ENCODE measurements around the gene TMEM59. TPM values are rescaled to one million over a fixed set of nuclear protein-coding genes. Genes with fewer than 3 reads are reported as not detected.
"Not testable (repeated sequence)": the region's sequence is repeated elsewhere in the genome, so short reads cannot be mapped to it uniquely, and the experiment has no call there.

Gene TMEM59
- total and polyA plus RNA-seq, 8 donors = 95.7 to 322 (median 176) TPM

DNA sequence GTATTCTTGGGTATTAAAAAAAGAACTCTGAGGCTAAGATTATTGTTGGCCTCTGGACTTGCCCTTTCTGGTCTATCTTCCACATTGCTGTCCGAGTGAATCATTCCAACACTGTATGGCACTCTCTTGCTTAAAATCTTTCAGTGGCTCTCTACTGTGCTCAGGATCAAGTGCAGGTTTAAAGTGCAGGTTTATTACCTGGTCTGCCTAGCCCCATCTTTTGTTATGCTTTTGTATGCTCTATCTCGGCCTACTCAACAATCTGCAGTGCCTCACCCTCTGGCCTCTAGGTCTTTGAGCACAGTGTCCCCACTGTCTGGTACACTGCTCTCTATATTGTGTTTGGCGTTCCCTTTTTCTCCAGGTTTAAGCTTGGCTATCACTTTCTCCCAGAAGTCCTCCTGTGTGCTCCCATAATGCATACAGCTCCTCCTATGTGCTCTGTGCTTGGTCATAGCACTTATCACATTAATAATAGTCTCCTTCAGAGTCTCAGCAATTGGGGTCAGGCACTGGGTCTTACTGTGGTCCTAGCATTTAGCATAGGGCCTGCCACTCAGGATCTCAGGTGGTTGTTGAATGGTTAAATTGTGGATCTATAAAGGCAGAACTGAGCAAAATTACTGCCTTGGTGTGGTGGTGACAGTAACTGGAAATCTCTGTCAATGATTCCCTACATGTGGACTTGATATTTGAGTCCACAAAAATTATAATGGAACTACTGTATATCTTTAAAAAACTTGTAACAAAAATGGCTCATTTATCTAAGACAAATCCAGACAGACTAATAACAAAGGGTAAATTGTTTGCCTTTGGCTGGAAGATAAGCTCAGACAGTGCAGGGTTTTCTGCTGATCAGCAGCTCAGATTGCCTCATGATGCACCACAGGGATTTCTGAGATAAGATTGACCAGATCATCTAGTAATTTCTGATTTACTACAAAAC lies 24.4 kb downstream of the TMEM59 start:
- peaks cover 0 to 8% (median 0%) of the 10 kb centered on the region in 4 donors for H3K4me1 ChIP-seq
- TF ChIP-seq, protein P1, sequence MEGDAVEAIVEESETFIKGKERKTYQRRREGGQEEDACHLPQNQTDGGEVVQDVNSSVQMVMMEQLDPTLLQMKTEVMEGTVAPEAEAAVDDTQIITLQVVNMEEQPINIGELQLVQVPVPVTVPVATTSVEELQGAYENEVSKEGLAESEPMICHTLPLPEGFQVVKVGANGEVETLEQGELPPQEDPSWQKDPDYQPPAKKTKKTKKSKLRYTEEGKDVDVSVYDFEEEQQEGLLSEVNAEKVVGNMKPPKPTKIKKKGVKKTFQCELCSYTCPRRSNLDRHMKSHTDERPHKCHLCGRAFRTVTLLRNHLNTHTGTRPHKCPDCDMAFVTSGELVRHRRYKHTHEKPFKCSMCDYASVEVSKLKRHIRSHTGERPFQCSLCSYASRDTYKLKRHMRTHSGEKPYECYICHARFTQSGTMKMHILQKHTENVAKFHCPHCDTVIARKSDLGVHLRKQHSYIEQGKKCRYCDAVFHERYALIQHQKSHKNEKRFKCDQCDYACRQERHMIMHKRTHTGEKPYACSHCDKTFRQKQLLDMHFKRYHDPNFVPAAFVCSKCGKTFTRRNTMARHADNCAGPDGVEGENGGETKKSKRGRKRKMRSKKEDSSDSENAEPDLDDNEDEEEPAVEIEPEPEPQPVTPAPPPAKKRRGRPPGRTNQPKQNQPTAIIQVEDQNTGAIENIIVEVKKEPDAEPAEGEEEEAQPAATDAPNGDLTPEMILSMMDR (IDR thresholded peaks at IDR 0.05) = no peak
- TF ChIP-seq POLR2AphosphoS5 (IDR thresholded peaks at IDR 0.05) (no peak), POLR2A (IDR thresholded peaks at IDR 0.05) (no peak), EP300 (IDR thresholded peaks at IDR 0.05) (no peak)
- H3K27me3 ChIP-seq = no peaks in the 10 kb centered on the region
- intact Hi-C loops (cut with DNase I; ENCODE audit: low total_unique reads) = no loop called here
- H3K27ac ChIP-seq = no peak overlapping the region
- WGBS, 5 donors = 50 to 75% (median 62%) methylated on average over 3 of the region's 3 CpGs
- no peaks in the 10 kb centered on the region for H3K9me3 ChIP-seq
- DNase-seq = no peak
- no peak overlapping the region for H3K4me3 ChIP-seq
- peaks cover 21 to 46% (median 40%) of the 10 kb centered on the region in 4 donors for H3K36me3 ChIP-seq

- no peak overlapping the region for H3K4me3 ChIP-seq
- DNase-seq = peak in 1 of 2 donors; percentile 63
- H3K4me1 ChIP-seq = peaks cover 0 to 8% (median 0%) of the 10 kb centered on the region in 4 donors
- H3K27ac ChIP-seq = no peak overlapping the region
- no peaks in the 10 kb centered on the region for H3K27me3 ChIP-seq
- no peaks in the 10 kb centered on the region for H3K9me3 ChIP-seq
- intact Hi-C loops (cut with DNase I; ENCODE audit: low total_unique reads) = no loop called here
- H3K36me3 ChIP-seq = peaks cover 16 to 39% (median 33%) of the 10 kb centered on the region in 4 donors
- 50 to 67% (median 62%) methylated on average over 5 of the region's 5 CpGs for WGBS, 5 donors
- TF ChIP-seq, protein P1 (IDR thresholded peaks at IDR 0.05) = no peak
- TF ChIP-seq EP300 (IDR thresholded peaks at IDR 0.05) = no peak
- TF ChIP-seq POLR2AphosphoS5 (IDR thresholded peaks at IDR 0.05) = no peak
- TF ChIP-seq POLR2A (IDR thresholded peaks at IDR 0.05) = no peak
Observed at GRCh38 chr1:54027848-54028247, 25.2 kb downstream of the TMEM59 start.

DNA sequence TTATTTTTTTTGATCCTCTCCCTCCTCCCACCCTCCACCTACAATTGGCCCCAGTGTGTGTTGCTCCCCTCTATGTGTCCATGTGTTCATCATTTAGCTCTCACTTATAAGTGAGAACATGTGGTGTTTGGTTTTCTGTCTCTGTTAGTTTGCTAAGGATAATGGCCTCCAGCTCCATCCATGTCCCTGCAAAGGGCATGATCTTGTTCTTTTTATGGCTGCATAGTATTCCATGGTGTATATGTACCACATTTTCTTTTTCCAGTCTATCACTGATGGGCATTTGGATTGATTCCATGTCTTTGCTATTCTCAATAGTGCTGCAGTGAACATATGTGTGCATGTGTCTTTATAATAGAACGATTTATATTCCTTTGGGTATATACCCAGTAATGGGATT lies 28.2 kb downstream of the TMEM59 start:
- intact Hi-C loops (cut with DNase I; ENCODE audit: low total_unique reads); DNase-seq: not testable (repeated sequence)
- WGBS, 5 donors = 93 to 100% (median 97%) methylated on average over 1 of the region's 1 CpG

GRCh38 chr1:54024358-54024757 lies 28.6 kb downstream of the TMEM59 start:
- H3K4me3 ChIP-seq = no peak overlapping the region
- H3K4me1 ChIP-seq = peaks cover 0 to 8% (median 0%) of the 10 kb centered on the region in 4 donors
- whole genome bisulfite sequencing, 5 donors = 56 to 74% (median 61%) methylated on average over 2 of the region's 2 CpGs
- no peak for DNase-seq
- TF ChIP-seq POLR2AphosphoS5 (IDR thresholded peaks at IDR 0.05) (no peak), POLR2A (IDR thresholded peaks at IDR 0.05) (no peak)
- TF ChIP-seq, protein P1 (IDR thresholded peaks at IDR 0.05) = no peak
- H3K27me3 ChIP-seq = no peaks in the 10 kb centered on the region
- H3K36me3 ChIP-seq = peaks cover 0 to 4% (median 0%) of the 10 kb centered on the region in 4 donors
- no peak overlapping the region for H3K27ac ChIP-seq
- intact Hi-C loops (cut with DNase I; ENCODE audit: low total_unique reads) = no loop called here
- no peaks in the 10 kb centered on the region for H3K9me3 ChIP-seq

More for the DNA sequence above, 28.2 kb downstream of the TMEM59 start:
- not testable (repeated sequence) for H3K36me3 ChIP-seq, H3K4me1 ChIP-seq, H3K4me3 ChIP-seq, H3K27ac ChIP-seq, H3K9me3 ChIP-seq, H3K27me3 ChIP-seq

DNA sequence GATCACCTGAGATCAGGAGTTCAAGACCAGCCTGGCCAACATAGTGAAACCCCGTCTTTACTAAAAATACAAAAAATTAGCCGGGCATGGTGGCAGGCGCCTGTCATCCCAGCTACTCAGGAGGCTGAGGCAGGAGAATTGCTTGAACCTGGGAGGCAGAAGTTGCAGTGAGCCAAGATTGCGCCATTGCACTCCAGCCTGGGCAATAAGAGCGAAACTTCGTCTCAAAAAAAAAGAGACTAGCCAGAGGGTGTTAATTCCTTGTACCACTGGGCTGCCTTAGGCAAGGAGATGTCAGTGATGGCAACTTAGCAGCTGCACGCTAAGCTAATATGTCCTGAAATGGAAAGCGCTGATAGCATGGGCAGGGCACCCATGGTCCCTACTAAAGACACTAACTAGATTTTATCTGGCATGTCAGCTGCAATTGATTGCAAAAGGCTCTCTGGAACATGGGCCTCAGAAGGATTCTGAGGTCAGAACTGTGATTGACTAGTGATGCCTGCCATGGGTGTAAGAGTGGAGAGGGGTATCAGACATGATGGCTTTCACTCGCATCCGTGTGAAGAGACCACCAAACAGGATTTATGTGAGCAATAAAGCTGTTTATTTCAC lies 33.3 kb downstream of the TMEM59 start:
- H3K4me3 ChIP-seq; intact Hi-C loops (cut with DNase I; ENCODE audit: low total_unique reads): not testable (repeated sequence)
- WGBS, 5 donors = 91 to 94% (median 92%) methylated on average over 10 of the region's 10 CpGs

More for the DNA sequence above, 33.3 kb downstream of the TMEM59 start:
- not testable (repeated sequence) for H3K27ac ChIP-seq, H3K9me3 ChIP-seq, DNase-seq, H3K36me3 ChIP-seq, H3K27me3 ChIP-seq
- peaks cover 0 to 12% (median 7%) of the 10 kb centered on the region in 4 donors for H3K4me1 ChIP-seq

All from stomach (tissue), 9 donors.